Measurements from ENCODE around the gene CLNK. TPM values are rescaled to one million over a fixed set of nuclear protein-coding genes. Genes with fewer than 3 reads are reported as not detected.

Gene CLNK
- total and polyA plus RNA-seq, 8 donors, result 0.08 to 2.7 (median 0.72) TPM; not detected in 4

DNA sequence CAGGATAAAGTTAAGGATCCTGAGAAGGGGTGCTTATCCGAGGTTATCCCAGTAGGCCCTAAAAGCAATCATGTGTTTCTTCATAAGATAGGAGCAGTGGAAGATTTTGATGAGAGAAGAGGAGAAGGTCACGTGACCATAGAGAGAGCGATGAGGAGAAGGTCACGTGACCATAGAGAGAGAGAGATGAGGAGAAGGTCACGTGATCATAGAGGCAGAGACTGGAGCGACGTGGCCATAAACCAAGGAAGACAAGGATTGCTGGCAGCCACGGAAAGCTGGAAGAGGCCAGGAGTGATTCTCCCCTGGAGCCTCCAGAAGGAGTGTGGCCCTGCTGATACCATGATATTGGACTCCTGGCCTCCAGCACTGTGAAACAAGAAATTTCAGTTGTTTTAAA, 188.9 kb downstream of the CLNK start:
- intact Hi-C loops (cut with DNase I; ENCODE audit: low total_unique reads), result no loop called here
- Histone ChIP-seq H3K36me3 (no peaks in the 10 kb centered on the region), H3K4me1 (no peaks in the 10 kb centered on the region), H3K27ac (no peak overlapping the region), H3K9me3 (no peaks in the 10 kb centered on the region), H3K27me3 (peaks cover 0 to 8% (median 0%) of the 10 kb centered on the region in 3 donors), H3K4me3 (no peak overlapping the region)
- TF ChIP-seq POLR2A (IDR thresholded peaks at IDR 0.05) (no peak), POLR2AphosphoS5 (IDR thresholded peaks at IDR 0.05) (no peak), EP300 (IDR thresholded peaks at IDR 0.05) (no peak)
- TF ChIP-seq, protein P1, sequence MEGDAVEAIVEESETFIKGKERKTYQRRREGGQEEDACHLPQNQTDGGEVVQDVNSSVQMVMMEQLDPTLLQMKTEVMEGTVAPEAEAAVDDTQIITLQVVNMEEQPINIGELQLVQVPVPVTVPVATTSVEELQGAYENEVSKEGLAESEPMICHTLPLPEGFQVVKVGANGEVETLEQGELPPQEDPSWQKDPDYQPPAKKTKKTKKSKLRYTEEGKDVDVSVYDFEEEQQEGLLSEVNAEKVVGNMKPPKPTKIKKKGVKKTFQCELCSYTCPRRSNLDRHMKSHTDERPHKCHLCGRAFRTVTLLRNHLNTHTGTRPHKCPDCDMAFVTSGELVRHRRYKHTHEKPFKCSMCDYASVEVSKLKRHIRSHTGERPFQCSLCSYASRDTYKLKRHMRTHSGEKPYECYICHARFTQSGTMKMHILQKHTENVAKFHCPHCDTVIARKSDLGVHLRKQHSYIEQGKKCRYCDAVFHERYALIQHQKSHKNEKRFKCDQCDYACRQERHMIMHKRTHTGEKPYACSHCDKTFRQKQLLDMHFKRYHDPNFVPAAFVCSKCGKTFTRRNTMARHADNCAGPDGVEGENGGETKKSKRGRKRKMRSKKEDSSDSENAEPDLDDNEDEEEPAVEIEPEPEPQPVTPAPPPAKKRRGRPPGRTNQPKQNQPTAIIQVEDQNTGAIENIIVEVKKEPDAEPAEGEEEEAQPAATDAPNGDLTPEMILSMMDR (IDR thresholded peaks at IDR 0.05), result no peak
- no peak for DNase-seq
- WGBS, 5 donors, result 67 to 83% (median 75%) methylated on average over 7 to 8 of the region's 8 CpGs

- H3K36me3 ChIP-seq, result no peaks in the 10 kb centered on the region
- H3K4me3 ChIP-seq, result no peak overlapping the region
- no peaks in the 10 kb centered on the region for H3K9me3 ChIP-seq
- DNase-seq, result no peak
- TF ChIP-seq, protein P1 (IDR thresholded peaks at IDR 0.05), result no peak
- TF ChIP-seq POLR2AphosphoS5 (IDR thresholded peaks at IDR 0.05) (no peak), POLR2A (IDR thresholded peaks at IDR 0.05) (no peak), EP300 (IDR thresholded peaks at IDR 0.05) (no peak)
- H3K4me1 ChIP-seq, result no peaks in the 10 kb centered on the region
- no peak overlapping the region for H3K27ac ChIP-seq
- 42 to 58% (median 51%) methylated on average over 11 of the region's 11 CpGs for WGBS, 5 donors
- peaks cover 0 to 8% (median 0%) of the 10 kb centered on the region in 3 donors for H3K27me3 ChIP-seq
- intact Hi-C loops (cut with DNase I; ENCODE audit: low total_unique reads), result no loop called here
These were observed 192.1 kb downstream of the CLNK start for GRCh38 chr4:10492464-10492863.

GRCh38 chr4:10491401-10491800, 193.2 kb downstream of the CLNK start:
- peaks cover 0 to 8% (median 0%) of the 10 kb centered on the region in 3 donors for H3K27me3 ChIP-seq
- TF ChIP-seq POLR2A (IDR thresholded peaks at IDR 0.05) (no peak), EP300 (IDR thresholded peaks at IDR 0.05) (no peak), POLR2AphosphoS5 (IDR thresholded peaks at IDR 0.05) (no peak)
- TF ChIP-seq, protein P1 (IDR thresholded peaks at IDR 0.05), result no peak
- no peak overlapping the region for H3K4me3 ChIP-seq
- H3K9me3 ChIP-seq, result no peaks in the 10 kb centered on the region
- H3K36me3 ChIP-seq, result no peaks in the 10 kb centered on the region
- H3K27ac ChIP-seq, result no peak overlapping the region
- WGBS, 5 donors, result 74 to 82% (median 75%) methylated on average over 3 of the region's 3 CpGs
- intact Hi-C loops (cut with DNase I; ENCODE audit: low total_unique reads), result no loop called here
- H3K4me1 ChIP-seq, result no peaks in the 10 kb centered on the region
- no peak for DNase-seq

DNA sequence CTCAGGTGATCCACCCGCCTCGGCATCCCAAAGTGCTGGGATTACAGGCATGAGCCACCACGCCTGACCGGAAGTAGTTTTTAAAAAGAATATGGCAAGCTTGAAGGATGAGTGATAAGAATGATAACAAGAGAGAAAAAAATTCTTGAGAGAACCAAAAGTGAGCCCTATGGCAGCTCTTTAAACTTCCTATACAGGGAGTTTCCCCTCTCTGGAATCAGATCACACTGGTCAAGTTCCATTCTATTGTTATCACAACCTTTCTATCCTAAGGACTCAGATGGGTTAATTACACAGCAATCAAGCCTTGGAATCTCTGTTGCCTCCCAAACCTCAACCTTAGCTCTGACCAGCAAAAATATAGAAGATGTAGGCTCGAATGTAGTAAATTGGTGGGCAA, 193.6 kb downstream of the CLNK start:
- Histone ChIP-seq H3K36me3 (no peaks in the 10 kb centered on the region), H3K9me3 (no peaks in the 10 kb centered on the region), H3K27ac (no peak overlapping the region), H3K4me1 (no peaks in the 10 kb centered on the region), H3K4me3 (no peak overlapping the region), H3K27me3 (peaks cover 0 to 8% (median 0%) of the 10 kb centered on the region in 3 donors)
- no peak for TF ChIP-seq POLR2A (IDR thresholded peaks at IDR 0.05)
- TF ChIP-seq, protein P1 (IDR thresholded peaks at IDR 0.05), result no peak
- no peak for TF ChIP-seq POLR2AphosphoS5 (IDR thresholded peaks at IDR 0.05)
- no peak for TF ChIP-seq EP300 (IDR thresholded peaks at IDR 0.05)
- no peak for DNase-seq
- WGBS, 5 donors, result 80 to 90% (median 88%) methylated on average over 5 of the region's 5 CpGs
- intact Hi-C loops (cut with DNase I; ENCODE audit: low total_unique reads), result no loop called here
